ENCODE data around the gene STK32B.
"Not testable (repeated sequence)": the region's sequence is repeated elsewhere in the genome, so short reads cannot be mapped to it uniquely, and the experiment has no call there.

The STK32B gene

DNA sequence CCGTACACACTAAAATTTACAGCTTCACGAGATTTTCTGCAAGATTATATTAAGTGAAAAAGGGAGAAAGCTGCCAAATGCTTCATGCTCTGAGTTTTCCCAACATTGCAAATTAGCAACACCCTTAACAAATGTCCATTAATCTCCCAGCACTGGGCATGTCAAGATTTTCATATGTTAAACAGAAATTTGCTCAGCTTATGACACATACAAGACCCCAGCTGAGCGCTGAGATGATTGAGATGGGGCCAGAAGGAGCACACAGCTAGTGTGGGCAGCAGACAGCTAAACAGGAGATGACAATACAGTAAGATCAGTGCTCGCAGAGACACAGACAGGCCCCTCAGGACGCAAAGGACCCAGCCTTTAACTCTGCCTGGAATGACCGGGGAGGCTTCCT, 208.8 kb downstream of the STK32B start:
- no peak for DNase-seq (ENCODE audit: low read depth, low spot score)

DNA sequence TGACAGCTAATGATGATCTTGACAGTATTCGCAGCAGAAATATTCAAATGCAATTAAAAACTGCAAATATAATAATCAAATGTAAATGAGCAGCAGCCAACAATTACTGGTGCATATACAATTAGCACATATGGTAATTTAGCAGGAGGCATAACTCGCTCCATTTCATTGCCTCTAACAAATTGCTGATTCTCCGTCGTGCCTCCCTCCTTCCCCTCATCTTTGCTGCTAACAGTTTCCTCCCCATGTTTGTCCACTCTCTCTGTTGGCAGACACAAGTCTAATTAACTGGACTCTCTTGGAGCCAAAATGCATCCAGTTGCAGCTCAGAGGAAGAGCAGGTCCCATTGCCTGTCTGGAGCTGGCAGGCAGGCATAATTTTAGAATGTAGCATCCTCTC, 210.6 kb downstream of the STK32B start:
- no peak for DNase-seq (ENCODE audit: low read depth, low spot score)

GRCh38 chr4:5266991-5267390, 215.7 kb downstream of the STK32B start:
- no peak for DNase-seq (ENCODE audit: low read depth, low spot score)

DNA sequence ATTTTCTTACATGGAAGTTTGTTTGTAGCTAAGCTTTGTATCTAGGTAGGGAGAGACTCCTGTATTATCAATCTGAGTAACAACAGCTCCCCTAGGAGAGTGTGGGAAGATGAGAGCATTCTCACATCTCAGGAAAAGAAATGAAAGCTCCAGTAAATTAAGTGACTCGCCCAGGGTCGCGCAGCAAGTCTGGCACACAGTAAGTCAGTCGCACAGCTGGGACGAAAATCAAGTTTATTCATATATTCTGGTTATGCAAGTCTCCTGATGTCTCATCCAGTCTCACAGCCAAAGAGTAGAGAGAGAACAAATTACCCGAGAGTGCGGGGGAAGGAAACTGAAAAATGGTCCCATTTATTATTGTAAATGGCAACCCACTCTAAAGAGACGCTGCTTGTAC, 216.1 kb downstream of the STK32B start:
- no peak for DNase-seq (ENCODE audit: low read depth, low spot score)

GRCh38 chr4:5276475-5277075, 225.3 kb downstream of the STK32B start:
- DNase-seq (ENCODE audit: low read depth, low spot score): no peak

DNA sequence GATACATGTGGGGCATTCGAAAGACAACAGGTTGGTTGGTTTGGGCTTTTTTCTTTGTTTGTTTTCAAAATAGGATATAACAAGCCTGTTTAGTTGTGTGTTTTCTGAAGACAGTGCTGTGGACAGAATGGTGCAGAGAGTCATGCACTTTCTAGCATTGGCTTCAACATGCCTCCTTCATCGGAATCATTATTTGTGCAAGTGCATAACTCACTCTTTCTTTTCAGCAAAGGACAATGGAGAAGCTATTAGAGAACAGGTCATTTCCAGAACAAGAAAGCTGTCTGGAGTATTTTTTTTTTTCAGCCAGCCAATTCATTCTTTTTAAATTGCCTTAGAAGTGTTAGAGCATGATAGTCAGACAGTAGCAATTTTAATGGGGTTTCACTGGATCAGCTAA, 225.8 kb downstream of the STK32B start:
- no peak for DNase-seq (ENCODE audit: low read depth, low spot score)

GRCh38 chr4:5278213-5278612, 226.9 kb downstream of the STK32B start:
- no peak for DNase-seq (ENCODE audit: low read depth, low spot score)

- DNase-seq (ENCODE audit: low read depth, low spot score): not testable (repeated sequence)
Observed at GRCh38 chr4:5280069-5280468, 228.8 kb downstream of the STK32B start.

- DNase-seq (ENCODE audit: low read depth, low spot score): no peak
Observed at GRCh38 chr4:5280828-5281227, 229.5 kb downstream of the STK32B start.

- no peak for DNase-seq (ENCODE audit: low read depth, low spot score)
Observed at GRCh38 chr4:5283837-5284236, 232.6 kb downstream of the STK32B start.

DNA sequence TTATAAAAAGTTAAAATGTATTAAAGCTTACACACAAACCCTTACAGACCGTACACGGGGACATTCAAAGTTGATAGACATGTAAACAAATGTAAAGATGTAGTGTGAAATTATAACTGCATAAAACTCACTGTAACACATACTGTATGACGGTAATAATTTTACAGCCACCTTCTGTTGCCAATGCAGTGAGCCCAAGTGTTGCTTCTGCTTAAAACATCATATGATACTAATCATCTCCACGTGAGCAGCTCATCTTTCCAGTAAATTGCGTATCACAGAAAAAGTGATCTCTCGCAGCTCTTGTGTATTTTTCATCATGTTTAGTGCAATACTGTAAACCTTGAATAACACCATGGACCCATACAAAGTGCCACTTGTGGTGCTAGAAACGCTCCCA, 233.2 kb downstream of the STK32B start:
- no peak for DNase-seq (ENCODE audit: low read depth, low spot score)

GRCh38 chr4:5292101-5292500, 240.8 kb downstream of the STK32B start:
- DNase-seq (ENCODE audit: low read depth, low spot score): no peak

GRCh38 chr4:5298000-5298787, 246.9 kb downstream of the STK32B start:
- DNase-seq (ENCODE audit: low read depth, low spot score): not testable (repeated sequence)

DNA sequence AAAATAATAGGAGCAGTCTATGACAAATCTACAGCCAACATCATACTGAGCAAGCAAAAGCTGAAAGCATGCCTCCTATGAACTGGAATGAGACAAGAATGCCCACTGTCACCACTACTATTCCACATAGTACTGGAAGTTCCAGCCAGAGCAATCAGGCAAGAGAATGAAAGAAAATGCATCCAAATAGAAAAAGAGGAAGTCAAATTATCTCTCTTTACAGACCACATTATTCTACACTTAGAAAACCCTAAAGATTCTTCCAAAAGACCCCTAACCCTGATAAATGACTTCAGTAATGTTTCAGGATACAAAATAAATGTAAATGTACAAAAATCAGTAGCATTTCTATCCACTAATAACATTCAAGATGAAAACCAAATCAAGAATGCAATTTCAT, 249.0 kb downstream of the STK32B start:
- no peak for DNase-seq (ENCODE audit: low read depth, low spot score)

GRCh38 chr4:5307928-5308327, 256.6 kb downstream of the STK32B start:
- no peak for DNase-seq (ENCODE audit: low read depth, low spot score)

GRCh38 chr4:5322321-5322720, 271.0 kb downstream of the STK32B start:
- DNase-seq (ENCODE audit: low read depth, low spot score): no peak

- DNase-seq (ENCODE audit: low read depth, low spot score): no peak
Observed at GRCh38 chr4:5330339-5330989, 279.2 kb downstream of the STK32B start.

DNA sequence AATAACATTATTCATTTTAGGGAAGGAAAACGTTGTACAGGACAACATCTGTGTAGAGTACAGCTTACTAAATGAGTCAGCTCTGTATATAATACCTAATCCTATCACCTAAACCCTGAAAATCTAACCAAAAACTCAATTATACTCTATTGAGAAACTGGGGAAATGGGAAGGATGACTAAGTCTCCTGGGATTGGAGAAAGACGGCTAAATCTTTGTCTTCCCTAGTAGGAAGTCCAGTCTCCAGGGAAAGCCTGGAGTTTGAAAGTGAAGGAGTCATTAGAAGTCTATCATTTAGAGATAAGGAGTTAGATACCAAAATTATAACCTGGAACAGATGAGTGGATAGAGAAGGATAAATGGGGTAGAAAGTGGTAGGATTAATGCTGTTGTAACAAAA, 286.5 kb downstream of the STK32B start:
- DNase-seq (ENCODE audit: low read depth, low spot score): no peak

DNA sequence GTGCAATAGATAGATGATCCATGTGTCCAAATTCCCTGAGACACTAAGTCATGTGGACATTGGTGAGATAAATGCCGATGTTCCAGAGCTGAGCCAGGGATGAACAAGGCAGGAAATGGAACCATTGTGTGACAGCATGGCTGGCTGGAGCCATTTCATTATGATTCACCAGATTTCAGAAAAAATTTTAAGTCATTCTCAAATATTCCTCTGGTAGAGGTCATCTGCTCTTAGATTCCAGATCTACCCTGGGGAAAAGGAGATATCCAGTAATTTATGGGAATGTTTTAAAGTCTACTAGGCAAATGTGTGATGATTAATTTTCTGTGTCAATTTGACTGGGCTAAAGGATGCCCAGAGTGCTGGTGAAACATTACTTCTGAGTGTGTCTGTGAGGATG, 287.3 kb downstream of the STK32B start:
- DNase-seq (ENCODE audit: low read depth, low spot score): no peak

DNA sequence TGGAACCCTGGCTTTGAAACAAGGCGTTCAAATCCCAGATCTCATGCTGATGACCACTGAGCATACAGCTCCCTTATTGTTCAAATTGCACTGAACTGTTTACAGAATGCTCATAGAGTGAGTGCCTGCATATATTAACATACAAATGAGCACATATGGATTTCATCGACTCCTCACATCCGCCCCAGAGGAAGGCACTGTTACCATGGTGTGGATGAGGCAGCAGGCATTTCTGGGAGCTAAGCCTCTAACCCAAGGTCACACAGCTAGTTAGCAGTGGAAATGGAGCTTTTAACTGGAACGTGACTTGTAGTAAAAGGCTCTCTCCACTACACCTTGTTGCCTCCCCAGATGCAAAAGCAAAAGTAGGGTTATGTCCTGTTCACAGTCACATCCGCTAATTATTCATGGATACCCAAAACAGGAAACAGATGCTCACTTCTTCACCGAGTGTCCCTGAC, 289.7 kb downstream of the STK32B start:
- no peak for DNase-seq (ENCODE audit: low read depth, low spot score)

GRCh38 chr4:5341526-5341925, 290.2 kb downstream of the STK32B start:
- no peak for DNase-seq (ENCODE audit: low read depth, low spot score)

- no peak for DNase-seq (ENCODE audit: low read depth, low spot score)
Observed at GRCh38 chr4:5355846-5356245, 304.6 kb downstream of the STK32B start.

DNA sequence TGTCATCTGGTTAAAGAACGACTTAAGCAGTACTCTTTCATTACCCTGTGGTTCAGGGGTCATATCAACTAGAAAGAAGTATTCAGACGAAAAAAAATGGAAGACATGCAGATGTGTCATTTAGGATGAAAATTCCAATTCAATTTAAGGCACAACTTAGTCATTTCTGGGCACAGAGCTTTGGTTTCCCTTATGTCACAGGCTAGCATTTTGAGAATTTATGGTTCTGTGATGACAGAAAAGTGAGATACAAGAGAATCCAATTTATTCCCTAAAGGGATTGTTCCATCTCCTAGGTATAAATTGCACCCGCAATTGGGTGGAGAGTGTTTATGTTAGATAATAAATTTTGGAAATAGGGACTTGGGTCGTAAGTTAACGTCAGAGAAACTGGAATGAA, 306.6 kb downstream of the STK32B start:
- no peak for DNase-seq (ENCODE audit: low read depth, low spot score)

Measured in activated naive CD8-positive, alpha-beta T cell treated with anti-CD3 and anti-CD28 coated beads, Interleukin-2, amount 50 U/mL, for 16 hours (primary cell).